GM19452 (cell line): ENCODE data around the gene NOS3.

ENCODE experiments used
- ATAC-seq: cut with Tn5 transposase; IDR thresholded peaks from one replicate; pipeline ENCODE4 v1.9.1; 2021; ENCODE audit not compliant: unreplicated experiment

The NOS3 gene

DNA sequence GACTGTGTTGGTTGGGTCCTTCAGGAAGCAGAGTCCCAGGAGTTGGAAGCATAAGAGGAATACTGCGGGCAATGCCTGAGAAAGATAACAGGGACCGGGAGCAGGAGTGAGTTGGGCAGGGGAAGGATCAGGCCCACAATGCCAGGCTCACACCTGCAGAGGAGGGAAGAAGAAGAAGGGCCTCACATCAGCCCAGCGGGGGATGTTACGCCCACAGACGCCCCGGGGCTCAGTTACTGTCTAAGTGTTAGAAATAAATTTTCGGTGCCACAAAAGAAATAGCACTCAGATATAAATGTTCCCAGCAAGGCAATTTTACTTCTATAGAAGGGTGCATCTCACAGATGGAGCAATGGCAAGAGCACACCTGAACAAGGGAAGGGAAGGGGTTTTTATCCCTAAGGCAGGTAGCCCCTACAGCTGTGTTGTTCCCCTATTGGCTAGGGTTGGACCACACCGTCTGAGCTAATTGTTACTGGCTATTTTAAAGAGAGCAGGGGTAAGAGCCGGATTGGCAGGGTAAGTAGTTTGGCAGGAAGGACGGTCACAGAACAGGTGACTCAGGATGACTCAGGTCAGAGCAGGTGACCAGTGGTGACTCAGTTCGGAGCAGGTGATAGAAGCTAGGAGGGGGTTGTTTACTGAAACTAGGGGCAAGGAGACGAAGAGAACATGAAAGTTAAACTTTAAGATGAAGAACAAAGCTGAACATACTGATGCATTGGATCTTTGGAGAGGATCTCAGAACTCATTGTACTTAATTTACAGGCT lies at the start of gene NOS3:
NOS3 (plus strand) TSS at position 602 of the 771 bp plus-strand sequence. CDS start 2,787 bp downstream, outside the sequence.
- ATAC-seq = no peak

- ATAC-seq = no peak
These were observed 49.3 kb upstream of the NOS3 start for GRCh38 chr7:150941351-150942000.

DNA sequence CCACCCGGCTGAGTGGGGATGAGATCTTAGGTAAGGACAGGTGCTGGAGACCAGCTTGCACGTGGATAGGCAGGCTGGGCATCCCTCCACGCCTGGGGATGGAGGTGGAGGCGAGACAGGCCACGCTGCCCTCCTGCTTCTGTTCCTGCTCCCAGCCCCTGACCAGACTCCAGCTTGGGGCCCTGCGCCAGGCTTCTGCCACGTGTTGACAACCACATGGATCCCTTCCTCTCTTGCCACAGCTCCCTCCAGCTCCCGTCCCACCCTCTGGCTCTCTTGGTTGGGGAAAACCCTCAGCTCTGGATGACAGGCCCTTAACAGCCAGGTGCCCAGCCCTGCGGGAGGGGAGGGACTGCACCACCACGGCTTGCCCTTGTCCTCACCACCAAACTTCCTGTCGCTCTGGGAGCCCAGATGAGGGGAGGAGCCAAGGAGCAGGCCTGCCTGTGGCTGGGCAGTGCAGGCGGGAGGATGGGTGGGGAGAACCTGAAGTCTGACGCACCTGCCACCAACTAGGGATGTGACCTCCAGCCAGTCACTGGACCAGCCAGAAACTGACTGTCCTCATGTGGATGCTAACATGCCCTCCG lies 48.7 kb upstream of the NOS3 start:
- ATAC-seq = no peak

GRCh38 chr7:150942591-150943452 lies 48.0 kb upstream of the NOS3 start:
- no peak for ATAC-seq

DNA sequence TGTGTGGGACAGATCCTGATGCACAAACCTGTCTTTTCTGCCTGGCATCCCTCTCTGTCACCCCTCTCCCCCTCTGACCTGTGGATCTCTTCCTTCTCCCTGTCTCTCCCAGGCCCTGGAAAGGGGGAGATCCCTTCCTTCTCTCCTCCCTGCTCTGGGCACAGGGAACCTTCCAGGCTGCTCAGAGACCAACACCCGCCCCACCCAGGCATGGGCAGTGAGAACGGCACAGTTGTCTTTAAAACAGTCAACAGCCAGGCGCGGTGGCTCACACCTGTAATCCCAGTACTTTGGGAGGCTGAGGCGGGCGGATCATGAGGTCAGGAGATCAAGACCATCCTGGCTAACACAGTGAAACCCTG lies 47.4 kb upstream of the NOS3 start:
- no peak for ATAC-seq

DNA sequence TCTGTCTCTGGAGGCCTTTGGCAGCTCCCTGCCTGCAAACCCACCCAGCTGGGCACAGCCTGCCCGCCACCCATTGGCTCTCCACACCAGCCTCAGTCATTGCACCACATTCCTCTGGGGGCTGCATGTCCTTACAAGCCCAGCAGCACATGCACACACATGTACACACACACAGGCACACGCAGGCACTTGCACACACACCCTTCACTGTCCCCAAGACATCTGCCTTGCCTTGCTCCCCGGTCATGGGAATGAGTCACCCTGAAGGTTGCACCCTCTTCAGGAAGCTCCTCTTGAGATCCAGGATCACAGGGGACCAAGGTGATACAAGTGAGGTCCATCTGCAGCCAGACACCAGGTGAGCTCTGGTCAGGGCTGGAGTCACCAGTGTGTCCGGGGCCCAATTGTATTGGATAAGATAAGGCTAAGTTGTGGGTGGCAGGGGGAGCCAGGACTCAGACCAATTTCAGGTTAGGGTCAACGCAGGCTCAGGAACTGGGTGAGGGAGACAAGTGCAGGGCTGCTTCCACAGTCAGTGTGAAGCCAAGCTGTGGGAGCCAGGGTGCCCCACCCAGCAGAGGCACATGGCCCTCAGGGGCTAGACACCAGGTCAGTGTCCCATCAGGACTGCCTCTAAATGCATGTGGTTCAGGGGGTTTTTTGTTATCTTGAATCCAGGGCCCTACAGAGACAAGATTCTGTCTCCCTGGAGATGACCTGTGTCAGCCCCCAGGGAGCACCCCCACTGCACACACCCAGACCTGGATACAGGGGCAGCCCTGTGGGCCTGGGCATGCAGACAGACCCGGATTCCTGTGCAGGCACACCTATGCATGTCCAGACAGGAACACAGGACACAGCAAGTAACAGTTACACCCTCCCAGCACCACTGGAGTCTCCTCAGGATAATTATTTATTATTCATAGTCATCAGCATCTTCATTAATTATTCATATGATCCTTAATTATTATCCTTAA lies 46.5 kb upstream of the NOS3 start:
- no peak for ATAC-seq

DNA sequence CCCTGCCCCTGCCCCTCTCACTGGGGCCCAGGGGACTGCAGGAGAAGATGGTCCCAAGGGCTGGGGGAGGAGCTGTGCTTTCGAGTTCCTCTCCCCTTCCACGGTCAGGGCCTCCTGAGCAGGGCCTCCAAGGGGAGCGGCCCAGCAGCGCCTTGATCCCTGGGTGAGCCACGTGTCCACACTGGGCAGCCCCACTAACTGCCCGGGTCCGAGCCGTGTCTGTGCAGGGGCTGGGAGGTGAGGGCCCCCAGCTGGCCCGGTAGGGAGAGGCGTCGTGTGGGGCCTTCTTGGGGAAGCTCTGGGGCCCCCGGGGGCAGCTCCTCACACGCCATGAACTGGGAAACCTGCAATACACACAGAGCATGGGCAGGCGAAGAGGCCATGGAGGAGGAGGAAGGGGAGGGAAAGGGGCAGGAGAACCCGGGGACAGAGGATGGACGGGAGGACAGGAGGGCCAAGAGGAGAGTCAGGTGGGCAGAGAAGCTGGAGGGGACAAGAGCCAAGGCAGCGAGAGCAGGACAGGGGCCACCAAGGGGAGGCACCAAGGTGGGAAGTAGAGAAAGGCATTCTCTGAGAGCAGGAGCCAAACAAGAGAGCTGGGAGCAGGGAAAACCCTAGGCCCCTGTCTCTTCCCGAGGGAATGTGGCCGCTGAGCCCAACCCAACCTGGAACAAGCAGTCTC lies 45.5 kb upstream of the NOS3 start:
- no peak for ATAC-seq

GRCh38 chr7:150945853-150946420 lies 44.9 kb upstream of the NOS3 start:
- ATAC-seq = no peak

GRCh38 chr7:150946421-150947240 lies 44.2 kb upstream of the NOS3 start:
- ATAC-seq = no peak

- no peak for ATAC-seq
These were observed 43.5 kb upstream of the NOS3 start for GRCh38 chr7:150947241-150947745.

DNA sequence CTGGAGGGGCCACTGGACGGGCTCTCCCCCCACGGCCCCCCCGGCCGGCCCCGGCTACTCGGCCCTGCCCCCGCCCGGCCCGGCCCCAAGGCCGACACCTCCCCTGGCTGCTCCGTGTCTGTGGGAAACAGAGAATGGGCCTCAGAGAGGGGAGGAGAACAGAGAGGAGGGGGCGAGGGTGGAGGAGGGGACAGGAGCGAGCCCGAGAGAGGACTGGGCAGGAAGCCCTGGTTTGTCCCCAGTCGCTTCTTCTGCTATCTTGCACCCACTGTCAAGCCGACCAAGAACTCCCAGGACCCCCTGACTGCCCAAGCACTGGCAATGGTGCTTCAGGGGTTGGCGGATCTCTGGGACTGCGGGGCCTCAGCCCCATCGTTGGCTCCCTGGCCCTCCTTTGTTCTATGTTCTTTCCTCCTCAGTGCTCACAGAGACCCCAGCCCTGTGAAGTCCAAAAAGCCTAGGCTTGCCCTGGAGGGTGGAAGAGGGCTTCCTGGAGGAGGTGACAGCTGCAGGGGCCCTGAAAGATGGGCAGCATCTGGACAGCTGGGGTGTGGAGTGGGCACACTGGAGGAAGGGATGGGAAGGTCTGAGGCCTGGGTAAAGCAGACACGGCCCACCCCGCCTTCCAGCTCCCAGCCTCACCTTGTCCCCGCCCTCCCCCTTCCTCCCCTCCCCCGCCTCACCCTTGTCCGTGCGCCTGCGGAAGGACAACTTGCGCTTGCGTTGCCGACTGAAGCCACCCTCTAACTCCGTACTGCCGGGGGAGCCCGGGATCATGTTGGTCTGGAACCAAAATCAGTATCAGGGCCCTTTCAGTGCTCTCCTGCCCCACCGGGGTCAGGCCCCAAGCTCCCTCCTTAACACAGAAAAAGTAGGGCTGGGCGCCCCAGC lies 42.8 kb upstream of the NOS3 start:
- ATAC-seq = no peak

- no peak for ATAC-seq
These were observed 42.0 kb upstream of the NOS3 start for GRCh38 chr7:150948791-150949251.

GRCh38 chr7:150949564-150949963 lies 41.3 kb upstream of the NOS3 start:
- no peak for ATAC-seq

GRCh38 chr7:150949971-150950491 lies 40.8 kb upstream of the NOS3 start:
- no peak for ATAC-seq

GRCh38 chr7:150950496-150951180 lies 40.2 kb upstream of the NOS3 start:
- no peak for ATAC-seq

GRCh38 chr7:150951181-150951520 lies 39.7 kb upstream of the NOS3 start:
- no peak for ATAC-seq
